ENCODE results near the gene PSMA5.

DNA sequence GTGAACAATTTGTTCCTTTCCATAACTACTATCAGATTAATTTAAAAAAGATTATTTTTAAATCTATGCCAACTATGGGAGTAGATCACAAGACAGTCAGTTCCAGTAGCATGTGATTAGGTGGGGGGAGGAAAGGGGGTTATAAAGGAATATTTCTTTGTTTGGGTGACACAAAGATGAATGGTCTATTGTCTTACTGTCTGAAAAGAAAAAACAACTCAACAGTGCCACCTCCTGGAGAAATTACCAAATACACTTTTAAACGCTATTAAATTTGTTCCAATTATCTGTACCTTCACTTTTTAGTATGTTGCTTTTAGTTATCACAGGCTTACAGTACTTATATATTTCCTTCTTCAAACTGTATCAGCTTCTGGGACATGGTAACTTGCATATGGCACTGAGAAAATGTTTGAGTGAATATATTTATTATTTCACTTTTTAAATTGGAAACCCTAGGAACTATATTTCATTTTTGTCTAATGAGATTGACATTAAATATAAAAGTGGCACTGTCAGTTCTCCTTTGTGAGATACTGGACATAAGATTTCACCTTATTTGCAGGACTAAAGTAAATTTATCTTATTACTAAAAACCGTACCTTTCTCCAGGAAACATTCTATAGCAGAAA lies 26.8 kb downstream of the PSMA5 start:
- TF ChIP-seq, protein P1, sequence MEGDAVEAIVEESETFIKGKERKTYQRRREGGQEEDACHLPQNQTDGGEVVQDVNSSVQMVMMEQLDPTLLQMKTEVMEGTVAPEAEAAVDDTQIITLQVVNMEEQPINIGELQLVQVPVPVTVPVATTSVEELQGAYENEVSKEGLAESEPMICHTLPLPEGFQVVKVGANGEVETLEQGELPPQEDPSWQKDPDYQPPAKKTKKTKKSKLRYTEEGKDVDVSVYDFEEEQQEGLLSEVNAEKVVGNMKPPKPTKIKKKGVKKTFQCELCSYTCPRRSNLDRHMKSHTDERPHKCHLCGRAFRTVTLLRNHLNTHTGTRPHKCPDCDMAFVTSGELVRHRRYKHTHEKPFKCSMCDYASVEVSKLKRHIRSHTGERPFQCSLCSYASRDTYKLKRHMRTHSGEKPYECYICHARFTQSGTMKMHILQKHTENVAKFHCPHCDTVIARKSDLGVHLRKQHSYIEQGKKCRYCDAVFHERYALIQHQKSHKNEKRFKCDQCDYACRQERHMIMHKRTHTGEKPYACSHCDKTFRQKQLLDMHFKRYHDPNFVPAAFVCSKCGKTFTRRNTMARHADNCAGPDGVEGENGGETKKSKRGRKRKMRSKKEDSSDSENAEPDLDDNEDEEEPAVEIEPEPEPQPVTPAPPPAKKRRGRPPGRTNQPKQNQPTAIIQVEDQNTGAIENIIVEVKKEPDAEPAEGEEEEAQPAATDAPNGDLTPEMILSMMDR (IDR thresholded peaks at IDR 0.05): peak; percentile 30 to 91 (median 78)
- no peak for TF ChIP-seq POLR2A (IDR thresholded peaks at IDR 0.05)

Data from Peyer's patch (tissue), 4 donors.